Right cardiac atrium (tissue), 5 donors: ENCODE results near the gene RTN4R. TPM values are rescaled to one million over a fixed set of nuclear protein-coding genes. Genes with fewer than 3 reads are reported as not detected.

Experiments
- ATAC-seq, 2 donors: fragments of 200-7000 bp; cut with Tn5 transposase; one replicate each; pipeline versions ENCODE4 v1.8.0 to v1.9.1; 2020; ENCODE audit warnings: moderate library complexity in 2 of 2, mild to moderate bottlenecking in 1 of 2
- DNase-seq, 3 donors: peaks; one replicate each; pipeline ENCODE4 v3.0.0-alpha.2; 2020
- H3K27ac ChIP-seq: one replicate; pipeline ENCODE4 v1.5.1; 2013; ENCODE audit warnings: mild to moderate bottlenecking, low read length, control low read depth, moderate library complexity
- H3K27me3 ChIP-seq: one replicate; pipeline ENCODE4 v1.6.1; 2013; ENCODE audit not compliant: control insufficient read depth, insufficient read depth
- H3K4me1 ChIP-seq: one replicate; pipeline ENCODE4 v1.6.1; 2013; ENCODE audit warnings: low read length; ENCODE audit not compliant: control insufficient read depth, insufficient read depth
- H3K4me3 ChIP-seq: one replicate; pipeline ENCODE4 v1.5.1; 2013; ENCODE audit warnings: low read length, control low read depth
- H3K9me3 ChIP-seq: one replicate; pipeline ENCODE4 v1.6.1; 2013; ENCODE audit warnings: low read length; ENCODE audit not compliant: control insufficient read depth
- WGBS: extraction: QIAGEN DNeasy Blood & Tissue Kit; methylation state at CpG from one replicate; pipeline ENCODE4 v1.1.7; 2013; 5-methylcytosine and 5-hydroxymethylcytosine counted together
- intact Hi-C, 4 donors: fragments of 100-400 bp; cut with DNase I; formaldehyde crosslinking; loops; one replicate each; pipeline versions ENCODE4 v1.11.0 to v1.14.0; 2022 to 2023
- polyA plus RNA-seq: library from polyadenylated mRNA; stranded (reverse); fragments of 200-250 nt; gene quantifications from one replicate; pipeline ENCODE4 v1.2.3, GENCODE V29; 2013
- total RNA-seq, 4 donors: library from RNA; stranded (reverse); fragmentation: NEBNext Ultra II Directional; extraction: Animal tissue kit (Norgen Biotek cat#: 25700); gene quantifications; one replicate each; pipeline ENCODE4 v1.2.1, GENCODE V29; 2021
- donor health status: healthy with polysubstance abuse.
- donor health status: DM: no; HTN: yes; CAD: no.
- donor health status: DM: no; HTN: no; CAD: no.
- donor health status: DM: no; HTN: yes; CAD: no; lungs with severe emphysema.
- donor health status: DM: yes; HTN: yes; CAD: no.

RTN4R gene
- total and polyA plus RNA-seq, 5 donors: 0.56 to 1.9 (median 1.1) TPM

- Histone ChIP-seq H3K9me3 (no peaks in the 10 kb centered on the region), H3K27me3 (no peaks in the 10 kb centered on the region), H3K4me3 (no peak overlapping the region), H3K4me1 (peaks cover 4% of the 10 kb centered on the region), H3K27ac (no peak overlapping the region)
- ATAC-seq (no peak), DNase-seq (no peak)
- 77% methylated on average over 4 of the region's 4 CpGs for WGBS
- intact Hi-C loops: no loop called here
Measured at GRCh38 chr22:20215742-20216141, 52.4 kb downstream of the RTN4R start.

GRCh38 chr22:20214853-20215252 is 53.3 kb downstream of the RTN4R start:
- no peak overlapping the region for H3K27ac ChIP-seq
- no peak for ATAC-seq
- WGBS: 92% methylated on average over 7 of the region's 7 CpGs
- H3K4me3 ChIP-seq: no peak overlapping the region
- intact Hi-C loops: no loop called here
- peaks cover 4% of the 10 kb centered on the region for H3K4me1 ChIP-seq
- H3K9me3 ChIP-seq: no peaks in the 10 kb centered on the region
- H3K27me3 ChIP-seq: no peaks in the 10 kb centered on the region
- DNase-seq: no peak

- H3K4me3 ChIP-seq: no peak overlapping the region
- 76% methylated on average over 33 of the region's 33 CpGs for WGBS
- H3K4me1 ChIP-seq: peaks cover 4% of the 10 kb centered on the region
- H3K27me3 ChIP-seq: no peaks in the 10 kb centered on the region
- no peak overlapping the region for H3K27ac ChIP-seq
- ATAC-seq (no peak), DNase-seq (no peak)
- H3K9me3 ChIP-seq: no peaks in the 10 kb centered on the region
- intact Hi-C loops: no loop called here
Measured at GRCh38 chr22:20213833-20214708, 54.0 kb downstream of the RTN4R start.

- DNase-seq: no peak
- WGBS: 62% methylated on average over 27 of the region's 27 CpGs
- H3K4me1 ChIP-seq: peaks cover 4% of the 10 kb centered on the region
- intact Hi-C loops: no loop called here
- H3K4me3 ChIP-seq: no peak overlapping the region
- no peak for ATAC-seq
- no peaks in the 10 kb centered on the region for H3K9me3 ChIP-seq
- no peaks in the 10 kb centered on the region for H3K27me3 ChIP-seq
- H3K27ac ChIP-seq: no peak overlapping the region
Measured at GRCh38 chr22:20212754-20213699, 55.1 kb downstream of the RTN4R start.

- Histone ChIP-seq H3K27me3 (no peaks in the 10 kb centered on the region), H3K9me3 (no peaks in the 10 kb centered on the region), H3K4me3 (no peak overlapping the region), H3K4me1 (peaks cover 4% of the 10 kb centered on the region), H3K27ac (no peak overlapping the region)
- peak; percentile 74 to 91 (median 88) for DNase-seq
- peak; percentile 64 to 72 for ATAC-seq
- 53% methylated on average over 26 of the region's 26 CpGs for WGBS
- intact Hi-C loops: no loop called here
Measured at GRCh38 chr22:20211997-20212753, 55.9 kb downstream of the RTN4R start.

GRCh38 chr22:20211409-20211996 is 56.6 kb downstream of the RTN4R start:
- no peak overlapping the region for H3K4me3 ChIP-seq
- WGBS: 81% methylated on average over 10 of the region's 10 CpGs
- no peaks in the 10 kb centered on the region for H3K9me3 ChIP-seq
- DNase-seq (no peak), ATAC-seq (no peak)
- H3K4me1 ChIP-seq: peaks cover 4% of the 10 kb centered on the region
- intact Hi-C loops: no loop called here
- no peak overlapping the region for H3K27ac ChIP-seq
- H3K27me3 ChIP-seq: no peaks in the 10 kb centered on the region

GRCh38 chr22:20210473-20211059 is 57.6 kb downstream of the RTN4R start:
- Histone ChIP-seq H3K27me3 (no peaks in the 10 kb centered on the region), H3K4me1 (peaks cover 4% of the 10 kb centered on the region), H3K9me3 (no peaks in the 10 kb centered on the region), H3K4me3 (no peak overlapping the region), H3K27ac (no peak overlapping the region)
- intact Hi-C loops: no loop called here
- ATAC-seq (no peak), DNase-seq (no peak)
- WGBS: 88% methylated on average over 9 of the region's 9 CpGs

GRCh38 chr22:20209761-20210250 is 58.3 kb downstream of the RTN4R start:
- intact Hi-C loops: no loop called here
- H3K4me1 ChIP-seq: peaks cover 4% of the 10 kb centered on the region
- no peak for DNase-seq
- H3K27me3 ChIP-seq: no peaks in the 10 kb centered on the region
- WGBS: 93% methylated on average over 11 of the region's 11 CpGs
- no peak overlapping the region for H3K4me3 ChIP-seq
- H3K9me3 ChIP-seq: no peaks in the 10 kb centered on the region
- ATAC-seq: no peak
- no peak overlapping the region for H3K27ac ChIP-seq

GRCh38 chr22:20208713-20209310 is 59.3 kb downstream of the RTN4R start:
- ATAC-seq (no peak), DNase-seq (no peak)
- Histone ChIP-seq H3K27ac (no peak overlapping the region), H3K4me1 (peaks cover 4% of the 10 kb centered on the region), H3K4me3 (no peak overlapping the region), H3K9me3 (no peaks in the 10 kb centered on the region), H3K27me3 (no peaks in the 10 kb centered on the region)
- intact Hi-C loops: no loop called here
- WGBS: 87% methylated on average over 15 of the region's 15 CpGs
